K562 (cell line): ENCODE results near the gene PHPT1. TPM values are rescaled to one million over a fixed set of nuclear protein-coding genes. Genes with fewer than 3 reads are reported as not detected.

ENCODE experiments used
- ATAC-seq: fragments of 200-7000 bp; cut with Tn5 transposase; 3 replicates; pipeline ENCODE4 v1.9.1; 2020; ENCODE audit warnings: moderate library complexity
- BruUV-seq: library from RNA; stranded (reverse); fragments of 400-500 nt; replicated peaks from 2 replicates; lab custom pipeline; 2021; lab: Mats Ljungman, UMichigan
- CTCF ChIA-PET: fragments of 300-600 bp; formaldehyde crosslinking; extraction: SDS; loops from one replicate; lab custom pipeline; 2021; ENCODE audit warnings: low intra/inter-chr PET ratio; lab: Yijun Ruan, JAX
- POLR2A ChIA-PET: fragments of 300-600, 350-650 bp; sonication (Branson Sonifier 250); formaldehyde crosslinking; extraction: SDS; loops from one replicate; lab custom pipeline; 2021; ENCODE audit warnings: antibody characterized with exemption, inconsistent platforms; lab: Yijun Ruan, JAX
- DNase-seq, 4 experiments: peaks; one replicate each; pipeline versions ENCODE4 v3.0.0 to v3.0.0-alpha.2; 2011 to 2018; ENCODE audit warnings: low spot score in 3 of 4, mixed read lengths in 3 of 4; ENCODE audit errors: extremely low read depth in 1 of 4
- FAIRE-seq: peaks from 2 replicates; lab custom pipeline; 2011; peaks lifted over from hg19 to GRCh38; lab: Jason Lieb, UNC
- H2AFZ ChIP-seq: 2 replicates; pipeline ENCODE4 v1.6.0; 2011; ENCODE audit warnings: low read depth, low read length, control low read depth, inconsistent platforms
- H3K27ac ChIP-seq: fragments of 200-600 bp; 3 replicates; pipeline ENCODE4 v1.8.0; 2011; ENCODE audit warnings: low read depth, mild to moderate bottlenecking, control low read depth, inconsistent platforms, low read length, moderate library complexity, mixed read lengths; ENCODE audit errors: extremely low read depth
- H3K27me3 ChIP-seq, 2 experiments: fragments of 300-600 bp in 1 of 2; 2 replicates in 1 of 2; 3 replicates in 1 of 2; pipeline versions ENCODE4 v1.6.0 to v1.8.0; 2011; ENCODE audit warnings: inconsistent platforms in 2 of 2, low read length in 2 of 2, mild to moderate bottlenecking in 1 of 2, mixed read lengths in 1 of 2, moderate library complexity in 1 of 2; ENCODE audit not compliant: control insufficient read depth in 2 of 2, insufficient read depth in 2 of 2
- H3K36me3 ChIP-seq: fragments of 300-600 bp; 3 replicates; pipeline ENCODE4 v1.8.0; 2011; ENCODE audit warnings: mild to moderate bottlenecking, low read length, inconsistent platforms; ENCODE audit not compliant: control insufficient read depth, insufficient read depth
- H3K4me1 ChIP-seq, 2 experiments: fragments of 200-600 bp in 1 of 2; replicated peaks in 1 of 2; 2 replicates in 1 of 2; 3 replicates in 1 of 2; pipeline versions ENCODE4 v1.5.1 to v1.8.0; 2011; ENCODE audit warnings: inconsistent platforms in 2 of 2, low read length in 2 of 2, mild to moderate bottlenecking in 1 of 2, mixed read lengths in 1 of 2, moderate library complexity in 1 of 2; ENCODE audit not compliant: control insufficient read depth in 2 of 2, insufficient read depth in 2 of 2
- H3K4me2 ChIP-seq: 2 replicates; pipeline ENCODE4 v1.6.1; 2011; ENCODE audit warnings: low read length, control low read depth, inconsistent platforms, mixed read lengths; ENCODE audit not compliant: insufficient read depth
- H3K4me3 ChIP-seq: fragments of 200-600 bp; sonication (generic), shearing (Covaris generic); 2 replicates; pipeline ENCODE4 v1.5.1; 2016; ENCODE audit warnings: control low read depth, inconsistent platforms
- H3K79me2 ChIP-seq: fragments of 200-600 bp; 3 replicates; pipeline ENCODE4 v1.8.0; 2011; ENCODE audit warnings: low read length, inconsistent platforms; ENCODE audit not compliant: control insufficient read depth, insufficient read depth
- H3K9ac ChIP-seq, 2 experiments: 2 replicates each; pipeline versions ENCODE4 v1.6.0 to v1.6.1; 2011; ENCODE audit warnings: low read depth in 2 of 2, low read length in 2 of 2, control low read depth in 1 of 2, inconsistent platforms in 1 of 2, mild to moderate bottlenecking in 1 of 2, mixed read lengths in 1 of 2; ENCODE audit not compliant: insufficient read depth in 1 of 2
- H3K9me1 ChIP-seq: one replicate; pipeline ENCODE4 v1.6.0; 2011; ENCODE audit warnings: inconsistent platforms, mild to moderate bottlenecking, low read length, moderate library complexity; ENCODE audit not compliant: control insufficient read depth, insufficient read depth
- H3K9me3 ChIP-seq: replicated peaks from 2 replicates; pipeline ENCODE4 v1.5.1; 2011; ENCODE audit warnings: low read depth, low read length, inconsistent platforms; ENCODE audit not compliant: control insufficient read depth, insufficient read depth
- H4K20me1 ChIP-seq: replicated peaks from 2 replicates; pipeline ENCODE4 v1.6.1; 2011; ENCODE audit warnings: low read length, inconsistent platforms, mixed read lengths; ENCODE audit not compliant: control insufficient read depth, insufficient read depth
- SAFB2 ChIP-seq: fragments of 200-400 bp; formaldehyde crosslinking; IDR thresholded peaks from 2 replicates; pipeline ENCODE4 v1.6.1; 2018; ENCODE audit warnings: borderline replicate concordance, low read length, low read depth, moderate library complexity; ENCODE audit not compliant: severe bottlenecking
- SUPT5H ChIP-seq: fragments of 450-650 bp; IDR thresholded peaks from 2 replicates; pipeline ENCODE4 v1.6.1; 2016
- WGBS: fragments of 100-300 bp; shearing (Covaris generic); methylation state at CpG from one replicate; pipeline ENCODE4 v1.1.6; 2016; ENCODE audit warnings: low coverage, mixed read lengths; ENCODE audit not compliant: insufficient coverage; ENCODE audit errors: missing lambda C conversion rate; 5-methylcytosine and 5-hydroxymethylcytosine counted together
- in situ Hi-C: fragments of 300-500 bp; cut with MboI; formaldehyde crosslinking; loops from 4 replicates; pipeline ENCODE4 v1.15.0; 2018; ENCODE audit warnings: inconsistent platforms, mixed read lengths
- intact Hi-C: fragments of 100-400 bp; cut with micrococcal nuclease; formaldehyde crosslinking; loops from 2 replicates; pipeline ENCODE4 v1.14.2; 2022
- polyA plus RNA-seq, 8 experiments: library from polyadenylated mRNA; depleted of rRNA in 4 of 8; stranded (reverse) in 5 of 8; unstranded in 3 of 8; fragments of >200 nt; fragmentation: Nextera tagmentation in 2 of 8; fragmentation: Illumina TruSeq in 1 of 8; extraction: Ambion mirVana in 2 of 8; extraction: Trizol in 1 of 8; gene quantifications; 2 replicates each; pipeline versions ENCODE4 v1.2.1 to v1.2.3, GENCODE V29; 2011 to 2014; ENCODE audit warnings: inconsistent platforms in 1 of 8, missing spikeins in 1 of 8
- total RNA-seq, 7 experiments: library from RNA; depleted of rRNA in 6 of 7; stranded (reverse); fragments of >200 nt in 6 of 7; fragmentation: Illumina TruSeq in 2 of 7; extraction: Trizol in 2 of 7; gene quantifications; 2 replicates each; pipeline versions ENCODE4 v1.2.1 to v1.2.3, GENCODE V29; 2011 to 2021; ENCODE audit warnings: low replicate concordance in 1 of 7
- TF ChIP-seq, protein P1 (sequence below): sonication (generic); formaldehyde crosslinking; IDR thresholded peaks from 2 replicates; pipeline ENCODE4 v1.8.1; 2023; ENCODE audit warnings: missing genetic modification reagents, mild to moderate bottlenecking, borderline replicate concordance
- TF ChIP-seq, protein P2 (sequence below): fragments of 450-650 bp; IDR thresholded peaks from 2 replicates; pipeline ENCODE4 v1.6.1; 2016; ENCODE audit warnings: mild to moderate bottlenecking, moderate library complexity

PHPT1 gene
- total and polyA plus RNA-seq, 9 of the 15 experiments (the other 6 are each of a cell fraction or from before 2014, with no cell fraction given) = 20.9 to 166 (median 129) TPM

- H3K9me1 ChIP-seq = no peaks in the 10 kb centered on the region
- FAIRE-seq (no peak), DNase-seq (no peak), ATAC-seq (no peak)
- no peak overlapping the region for H3K4me2 ChIP-seq
- BruUV-seq = no TSS peak
- 0 out of 4 replicates have a peak overlapping the region, but pooled peaks of 1 of the 2 experiments have one; percentile 12 for H3K9ac ChIP-seq
- H3K4me3 ChIP-seq = no peak overlapping the region
- H3K36me3 ChIP-seq = peaks cover 84% of the 10 kb centered on the region
- WGBS = 93% methylated on average over 13 of the region's 13 CpGs
- H3K79me2 ChIP-seq = peaks cover 92% of the 10 kb centered on the region
- H3K27me3 ChIP-seq = no peaks in the 10 kb centered on the region
- ChIA-PET CTCF (no interaction called here), POLR2A (interaction anchor here (0.7 to 1.3 kb wide), 5 partner anchors 7 to 88 kb away, joined by 3 to 5 read pairs (median 3); partner anchors contain the start of gene RABL6)
- in situ Hi-C loops = no loop called here
- peaks cover 0 to 12% of the 10 kb centered on the region in 2 experiments; a peak in 3 of 5 replicates for H3K4me1 ChIP-seq
- no peak overlapping the region for H2AFZ ChIP-seq
- no peaks in the 10 kb centered on the region for H3K9me3 ChIP-seq
- TF ChIP-seq SUPT5H (0 out of 2 replicates have a peak, but pooled peaks have one; percentile 23), SAFB2 (no peak)
- TF ChIP-seq, protein P1, sequence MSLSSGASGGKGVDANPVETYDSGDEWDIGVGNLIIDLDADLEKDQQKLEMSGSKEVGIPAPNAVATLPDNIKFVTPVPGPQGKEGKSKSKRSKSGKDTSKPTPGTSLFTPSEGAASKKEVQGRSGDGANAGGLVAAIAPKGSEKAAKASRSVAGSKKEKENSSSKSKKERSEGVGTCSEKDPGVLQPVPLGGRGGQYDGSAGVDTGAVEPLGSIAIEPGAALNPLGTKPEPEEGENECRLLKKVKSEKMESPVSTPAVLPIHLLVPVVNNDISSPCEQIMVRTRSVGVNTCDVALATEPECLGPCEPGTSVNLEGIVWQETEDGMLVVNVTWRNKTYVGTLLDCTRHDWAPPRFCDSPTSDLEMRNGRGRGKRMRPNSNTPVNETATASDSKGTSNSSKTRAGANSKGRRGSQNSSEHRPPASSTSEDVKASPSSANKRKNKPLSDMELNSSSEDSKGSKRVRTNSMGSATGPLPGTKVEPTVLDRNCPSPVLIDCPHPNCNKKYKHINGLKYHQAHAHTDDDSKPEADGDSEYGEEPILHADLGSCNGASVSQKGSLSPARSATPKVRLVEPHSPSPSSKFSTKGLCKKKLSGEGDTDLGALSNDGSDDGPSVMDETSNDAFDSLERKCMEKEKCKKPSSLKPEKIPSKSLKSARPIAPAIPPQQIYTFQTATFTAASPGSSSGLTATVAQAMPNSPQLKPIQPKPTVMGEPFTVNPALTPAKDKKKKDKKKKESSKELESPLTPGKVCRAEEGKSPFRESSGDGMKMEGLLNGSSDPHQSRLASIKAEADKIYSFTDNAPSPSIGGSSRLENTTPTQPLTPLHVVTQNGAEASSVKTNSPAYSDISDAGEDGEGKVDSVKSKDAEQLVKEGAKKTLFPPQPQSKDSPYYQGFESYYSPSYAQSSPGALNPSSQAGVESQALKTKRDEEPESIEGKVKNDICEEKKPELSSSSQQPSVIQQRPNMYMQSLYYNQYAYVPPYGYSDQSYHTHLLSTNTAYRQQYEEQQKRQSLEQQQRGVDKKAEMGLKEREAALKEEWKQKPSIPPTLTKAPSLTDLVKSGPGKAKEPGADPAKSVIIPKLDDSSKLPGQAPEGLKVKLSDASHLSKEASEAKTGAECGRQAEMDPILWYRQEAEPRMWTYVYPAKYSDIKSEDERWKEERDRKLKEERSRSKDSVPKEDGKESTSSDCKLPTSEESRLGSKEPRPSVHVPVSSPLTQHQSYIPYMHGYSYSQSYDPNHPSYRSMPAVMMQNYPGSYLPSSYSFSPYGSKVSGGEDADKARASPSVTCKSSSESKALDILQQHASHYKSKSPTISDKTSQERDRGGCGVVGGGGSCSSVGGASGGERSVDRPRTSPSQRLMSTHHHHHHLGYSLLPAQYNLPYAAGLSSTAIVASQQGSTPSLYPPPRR (CRISPR knock-in tag) = 0 out of 2 replicates have a peak, but pooled peaks have one; percentile 22
- TF ChIP-seq, protein P2, sequence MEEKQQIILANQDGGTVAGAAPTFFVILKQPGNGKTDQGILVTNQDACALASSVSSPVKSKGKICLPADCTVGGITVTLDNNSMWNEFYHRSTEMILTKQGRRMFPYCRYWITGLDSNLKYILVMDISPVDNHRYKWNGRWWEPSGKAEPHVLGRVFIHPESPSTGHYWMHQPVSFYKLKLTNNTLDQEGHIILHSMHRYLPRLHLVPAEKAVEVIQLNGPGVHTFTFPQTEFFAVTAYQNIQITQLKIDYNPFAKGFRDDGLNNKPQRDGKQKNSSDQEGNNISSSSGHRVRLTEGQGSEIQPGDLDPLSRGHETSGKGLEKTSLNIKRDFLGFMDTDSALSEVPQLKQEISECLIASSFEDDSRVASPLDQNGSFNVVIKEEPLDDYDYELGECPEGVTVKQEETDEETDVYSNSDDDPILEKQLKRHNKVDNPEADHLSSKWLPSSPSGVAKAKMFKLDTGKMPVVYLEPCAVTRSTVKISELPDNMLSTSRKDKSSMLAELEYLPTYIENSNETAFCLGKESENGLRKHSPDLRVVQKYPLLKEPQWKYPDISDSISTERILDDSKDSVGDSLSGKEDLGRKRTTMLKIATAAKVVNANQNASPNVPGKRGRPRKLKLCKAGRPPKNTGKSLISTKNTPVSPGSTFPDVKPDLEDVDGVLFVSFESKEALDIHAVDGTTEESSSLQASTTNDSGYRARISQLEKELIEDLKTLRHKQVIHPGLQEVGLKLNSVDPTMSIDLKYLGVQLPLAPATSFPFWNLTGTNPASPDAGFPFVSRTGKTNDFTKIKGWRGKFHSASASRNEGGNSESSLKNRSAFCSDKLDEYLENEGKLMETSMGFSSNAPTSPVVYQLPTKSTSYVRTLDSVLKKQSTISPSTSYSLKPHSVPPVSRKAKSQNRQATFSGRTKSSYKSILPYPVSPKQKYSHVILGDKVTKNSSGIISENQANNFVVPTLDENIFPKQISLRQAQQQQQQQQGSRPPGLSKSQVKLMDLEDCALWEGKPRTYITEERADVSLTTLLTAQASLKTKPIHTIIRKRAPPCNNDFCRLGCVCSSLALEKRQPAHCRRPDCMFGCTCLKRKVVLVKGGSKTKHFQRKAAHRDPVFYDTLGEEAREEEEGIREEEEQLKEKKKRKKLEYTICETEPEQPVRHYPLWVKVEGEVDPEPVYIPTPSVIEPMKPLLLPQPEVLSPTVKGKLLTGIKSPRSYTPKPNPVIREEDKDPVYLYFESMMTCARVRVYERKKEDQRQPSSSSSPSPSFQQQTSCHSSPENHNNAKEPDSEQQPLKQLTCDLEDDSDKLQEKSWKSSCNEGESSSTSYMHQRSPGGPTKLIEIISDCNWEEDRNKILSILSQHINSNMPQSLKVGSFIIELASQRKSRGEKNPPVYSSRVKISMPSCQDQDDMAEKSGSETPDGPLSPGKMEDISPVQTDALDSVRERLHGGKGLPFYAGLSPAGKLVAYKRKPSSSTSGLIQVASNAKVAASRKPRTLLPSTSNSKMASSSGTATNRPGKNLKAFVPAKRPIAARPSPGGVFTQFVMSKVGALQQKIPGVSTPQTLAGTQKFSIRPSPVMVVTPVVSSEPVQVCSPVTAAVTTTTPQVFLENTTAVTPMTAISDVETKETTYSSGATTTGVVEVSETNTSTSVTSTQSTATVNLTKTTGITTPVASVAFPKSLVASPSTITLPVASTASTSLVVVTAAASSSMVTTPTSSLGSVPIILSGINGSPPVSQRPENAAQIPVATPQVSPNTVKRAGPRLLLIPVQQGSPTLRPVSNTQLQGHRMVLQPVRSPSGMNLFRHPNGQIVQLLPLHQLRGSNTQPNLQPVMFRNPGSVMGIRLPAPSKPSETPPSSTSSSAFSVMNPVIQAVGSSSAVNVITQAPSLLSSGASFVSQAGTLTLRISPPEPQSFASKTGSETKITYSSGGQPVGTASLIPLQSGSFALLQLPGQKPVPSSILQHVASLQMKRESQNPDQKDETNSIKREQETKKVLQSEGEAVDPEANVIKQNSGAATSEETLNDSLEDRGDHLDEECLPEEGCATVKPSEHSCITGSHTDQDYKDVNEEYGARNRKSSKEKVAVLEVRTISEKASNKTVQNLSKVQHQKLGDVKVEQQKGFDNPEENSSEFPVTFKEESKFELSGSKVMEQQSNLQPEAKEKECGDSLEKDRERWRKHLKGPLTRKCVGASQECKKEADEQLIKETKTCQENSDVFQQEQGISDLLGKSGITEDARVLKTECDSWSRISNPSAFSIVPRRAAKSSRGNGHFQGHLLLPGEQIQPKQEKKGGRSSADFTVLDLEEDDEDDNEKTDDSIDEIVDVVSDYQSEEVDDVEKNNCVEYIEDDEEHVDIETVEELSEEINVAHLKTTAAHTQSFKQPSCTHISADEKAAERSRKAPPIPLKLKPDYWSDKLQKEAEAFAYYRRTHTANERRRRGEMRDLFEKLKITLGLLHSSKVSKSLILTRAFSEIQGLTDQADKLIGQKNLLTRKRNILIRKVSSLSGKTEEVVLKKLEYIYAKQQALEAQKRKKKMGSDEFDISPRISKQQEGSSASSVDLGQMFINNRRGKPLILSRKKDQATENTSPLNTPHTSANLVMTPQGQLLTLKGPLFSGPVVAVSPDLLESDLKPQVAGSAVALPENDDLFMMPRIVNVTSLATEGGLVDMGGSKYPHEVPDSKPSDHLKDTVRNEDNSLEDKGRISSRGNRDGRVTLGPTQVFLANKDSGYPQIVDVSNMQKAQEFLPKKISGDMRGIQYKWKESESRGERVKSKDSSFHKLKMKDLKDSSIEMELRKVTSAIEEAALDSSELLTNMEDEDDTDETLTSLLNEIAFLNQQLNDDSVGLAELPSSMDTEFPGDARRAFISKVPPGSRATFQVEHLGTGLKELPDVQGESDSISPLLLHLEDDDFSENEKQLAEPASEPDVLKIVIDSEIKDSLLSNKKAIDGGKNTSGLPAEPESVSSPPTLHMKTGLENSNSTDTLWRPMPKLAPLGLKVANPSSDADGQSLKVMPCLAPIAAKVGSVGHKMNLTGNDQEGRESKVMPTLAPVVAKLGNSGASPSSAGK = no peak
- intact Hi-C loops = no loop called here
- H4K20me1 ChIP-seq = no peaks in the 10 kb centered on the region; the same call in 1 of the 2 replicates
- H3K27ac ChIP-seq = no peak overlapping the region
Measured at GRCh38 chr9:136814725-136815421, 34.3 kb upstream of the PHPT1 start.
